Central memory CD4-positive, alpha-beta T cell (primary cell): ENCODE results near the gene ZNF138.
"Not testable (repeated sequence)": the region's sequence is repeated elsewhere in the genome, so short reads cannot be mapped to it uniquely, and the experiment has no call there.

Experiments used
- DNase-seq: peaks from one replicate; pipeline ENCODE4 v3.0.0; 2022
- total RNA-seq, 3 experiments: gene quantifications; one replicate each; lab custom pipeline; 2026; lab: John Stamatoyannopoulos, UW

Gene ZNF138
- 14.3 to 21.4 (median 15.4) reads per million in 3 experiments for total RNA-seq

DNA sequence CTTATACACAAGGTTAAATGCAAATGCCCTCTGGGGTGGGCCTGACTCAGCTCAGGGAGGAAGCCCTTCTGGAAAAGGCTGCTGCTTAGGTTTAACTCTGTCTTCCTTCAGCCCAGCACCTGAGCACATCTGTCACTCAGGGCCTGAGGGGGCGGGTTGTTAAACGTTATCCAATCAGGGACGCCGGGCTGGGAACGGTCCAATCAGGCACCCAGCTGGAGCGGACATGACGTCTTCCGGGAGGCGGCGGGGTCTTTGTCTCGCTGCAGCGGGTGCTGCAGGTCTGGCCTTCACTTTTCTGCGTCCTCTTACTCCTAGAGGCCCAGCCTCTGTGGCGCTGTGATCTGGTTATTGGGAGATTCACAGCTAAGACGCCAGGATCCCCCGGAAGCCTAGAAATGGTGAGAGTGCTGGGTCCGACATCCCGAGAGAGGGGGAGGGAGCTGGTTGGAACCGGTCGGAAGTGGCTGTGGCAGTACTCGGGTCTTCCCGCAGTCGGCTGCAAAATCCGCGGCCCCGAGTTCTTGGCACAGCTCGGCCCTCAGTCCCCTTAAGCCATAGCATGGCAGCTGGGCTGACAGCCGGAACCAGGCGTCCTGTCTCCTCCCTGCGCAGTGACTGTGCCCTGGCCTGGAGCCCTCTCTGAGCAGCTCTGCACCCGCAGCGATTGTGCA is at the start of gene ZNF138:
Gene ZNF138, plus strand, starts transcription at position 258 of the 674 bp plus-strand sequence. Its CDS starts 141 bp downstream, at position 399.
- peak; percentile 92 for DNase-seq

DNA sequence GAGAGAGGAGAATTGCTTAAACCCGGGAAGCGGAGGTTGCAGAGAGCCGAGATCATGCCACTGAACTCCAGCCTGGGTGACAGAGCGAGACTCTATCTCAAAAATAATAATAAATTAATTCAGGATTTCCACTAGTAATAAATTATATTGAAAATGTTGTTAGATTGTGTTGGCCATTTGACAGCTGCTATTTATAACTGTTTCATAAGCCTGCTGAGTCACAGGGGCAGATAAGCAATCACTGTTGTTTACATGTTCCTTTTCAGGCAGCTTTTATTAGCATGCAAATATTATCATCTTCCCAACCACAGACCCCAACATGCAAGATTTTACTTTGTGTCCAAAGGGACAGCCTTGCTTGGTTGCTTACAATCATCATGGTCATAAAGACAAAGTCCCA is 49.5 kb upstream of the ZNF138 start:
- DNase-seq: no peak

DNA sequence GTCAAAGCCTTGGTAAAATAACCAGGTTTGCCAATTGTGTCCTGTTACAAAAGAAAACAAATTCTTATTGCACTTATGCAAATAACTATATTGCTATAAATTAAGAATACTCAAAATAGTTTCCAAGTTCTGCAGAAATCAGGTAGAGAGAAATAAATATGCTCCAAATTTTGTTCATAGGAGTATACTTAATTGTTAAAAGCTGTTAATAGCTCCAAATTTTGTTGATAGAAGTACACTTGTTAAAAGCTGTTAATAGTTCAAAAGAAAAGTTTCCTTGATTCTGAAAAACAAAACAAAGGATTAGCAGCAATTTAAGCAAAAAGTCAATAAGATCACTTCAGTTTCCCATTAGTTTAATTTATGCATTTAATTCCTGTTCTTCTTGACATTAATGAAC is 46.4 kb upstream of the ZNF138 start:
- DNase-seq: no peak

DNA sequence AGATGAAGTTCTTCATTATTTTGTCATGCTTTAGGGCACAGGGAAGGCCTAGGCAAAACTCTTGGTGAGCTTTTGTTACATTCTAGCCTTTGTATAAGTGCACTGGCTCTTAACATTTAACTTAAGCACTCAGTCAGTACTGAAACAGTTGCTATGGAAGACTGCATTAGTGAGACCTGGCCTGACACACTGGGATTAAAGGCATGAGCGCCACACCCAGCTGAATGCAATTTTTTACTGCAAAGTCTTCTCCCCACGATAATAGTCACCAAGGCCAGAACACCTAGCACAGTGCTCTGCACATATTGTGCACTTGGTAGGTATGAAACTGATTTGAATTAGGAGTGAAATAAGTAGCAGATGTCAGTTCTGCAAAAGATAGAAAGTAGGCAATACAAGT is 41.2 kb upstream of the ZNF138 start:
- no peak for DNase-seq

DNA sequence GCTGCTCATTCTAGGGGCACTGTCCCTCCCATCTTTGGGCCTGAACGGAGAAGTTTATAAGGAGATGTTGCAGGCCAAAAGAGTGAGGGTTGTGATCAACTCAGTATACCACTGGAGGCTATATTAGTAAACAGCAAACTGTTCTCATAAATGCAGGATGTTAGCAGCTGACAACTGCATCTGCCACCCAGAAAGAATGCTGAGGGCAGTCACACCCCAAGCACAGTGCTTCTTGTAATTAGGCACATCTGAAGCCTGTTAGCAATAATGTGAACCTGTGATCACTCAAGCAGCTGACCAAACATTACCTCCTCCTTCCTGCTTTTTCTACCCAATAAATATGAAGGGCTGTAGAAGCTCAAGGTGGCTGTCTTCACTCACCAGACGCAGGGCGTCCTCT is 38.4 kb upstream of the ZNF138 start:
- DNase-seq: no peak

DNA sequence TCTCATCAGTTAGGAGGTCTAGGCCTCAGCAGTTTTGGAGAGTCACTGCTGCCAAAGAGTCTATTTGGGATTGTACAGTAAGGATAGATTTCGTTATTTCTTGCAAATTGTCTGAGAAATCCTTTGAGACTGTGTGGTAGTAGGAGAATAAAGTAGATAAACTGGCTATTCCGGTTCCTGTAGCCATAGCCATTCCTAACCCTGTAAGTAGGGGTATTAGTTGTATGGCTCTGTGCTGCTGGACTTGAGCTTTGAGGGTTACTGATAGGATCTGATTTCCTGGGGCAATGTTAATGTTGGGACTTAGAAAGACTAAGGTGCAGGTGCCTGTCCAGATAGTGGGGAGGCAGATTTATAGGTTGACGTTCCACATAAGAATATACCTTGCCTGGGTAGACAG is 36.1 kb upstream of the ZNF138 start:
- no peak for DNase-seq

DNA sequence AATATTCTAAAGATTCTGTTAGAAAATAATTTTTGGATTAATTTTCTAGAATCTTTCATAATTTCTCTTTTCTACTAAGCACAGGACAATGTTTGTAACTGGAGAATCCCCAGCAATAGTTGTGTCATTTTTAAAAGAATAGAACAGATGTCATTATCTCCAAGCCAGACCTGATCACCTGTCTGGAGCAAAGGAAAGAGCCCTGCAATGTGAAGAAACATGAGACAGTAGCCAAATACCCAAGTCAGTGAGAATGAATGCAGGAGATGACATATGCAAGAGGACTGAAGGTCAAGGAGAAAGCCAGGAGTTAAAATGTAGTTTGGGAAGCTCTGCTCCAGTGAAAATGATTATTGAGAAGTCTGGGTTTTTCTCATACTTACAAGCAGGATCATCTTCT is 25.4 kb upstream of the ZNF138 start:
- no peak for DNase-seq

DNA sequence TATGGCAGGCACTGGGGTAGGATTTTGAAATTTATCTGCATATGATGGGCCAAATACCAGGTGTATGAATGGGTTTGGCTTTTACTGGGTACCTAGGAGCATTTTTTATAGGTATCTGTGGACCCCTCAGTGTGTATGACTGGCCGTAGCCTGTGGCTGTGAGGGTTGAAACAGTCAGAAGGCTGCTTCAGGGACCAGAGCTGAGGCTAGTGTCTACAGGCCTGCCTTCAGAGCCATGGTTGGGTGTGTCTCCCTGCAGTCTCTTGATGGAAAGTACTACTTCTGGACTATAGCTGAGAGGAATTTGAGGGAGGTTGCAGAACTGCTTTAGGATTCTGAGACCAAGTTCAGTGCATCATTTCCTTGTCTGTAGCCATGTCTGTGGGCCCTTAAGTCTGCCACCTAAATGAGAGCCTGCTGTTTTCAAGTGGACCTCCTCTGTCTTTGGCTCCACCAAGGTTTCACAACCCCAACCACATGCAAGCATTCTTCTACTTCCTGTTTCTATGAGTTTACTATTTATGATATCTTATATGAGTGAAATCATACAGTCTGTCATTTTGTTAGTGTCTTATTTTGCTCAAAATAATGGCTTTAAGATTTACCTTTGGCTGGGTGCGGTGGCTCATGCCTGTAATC is 19.9 kb upstream of the ZNF138 start:
- no peak for DNase-seq

DNA sequence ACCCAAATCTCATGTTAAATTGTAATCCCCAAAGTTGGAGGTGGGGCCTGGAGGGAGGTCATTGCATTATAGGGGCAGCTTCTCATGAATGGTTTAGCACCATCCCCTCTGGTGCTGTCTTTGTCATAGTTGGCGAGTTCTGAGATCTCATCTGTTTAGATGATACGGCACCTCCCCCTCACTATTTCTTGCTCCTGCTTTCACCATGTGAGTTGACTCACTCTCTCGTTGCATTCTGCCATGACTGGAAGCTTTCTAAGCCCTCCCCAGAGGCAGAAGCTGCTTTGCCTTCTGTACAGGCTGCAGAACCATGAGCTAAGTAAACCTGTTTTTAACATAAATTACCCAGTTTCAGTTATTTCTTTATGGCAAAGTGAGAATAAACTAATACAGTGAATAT is 18.9 kb upstream of the ZNF138 start:
- no peak for DNase-seq

DNA sequence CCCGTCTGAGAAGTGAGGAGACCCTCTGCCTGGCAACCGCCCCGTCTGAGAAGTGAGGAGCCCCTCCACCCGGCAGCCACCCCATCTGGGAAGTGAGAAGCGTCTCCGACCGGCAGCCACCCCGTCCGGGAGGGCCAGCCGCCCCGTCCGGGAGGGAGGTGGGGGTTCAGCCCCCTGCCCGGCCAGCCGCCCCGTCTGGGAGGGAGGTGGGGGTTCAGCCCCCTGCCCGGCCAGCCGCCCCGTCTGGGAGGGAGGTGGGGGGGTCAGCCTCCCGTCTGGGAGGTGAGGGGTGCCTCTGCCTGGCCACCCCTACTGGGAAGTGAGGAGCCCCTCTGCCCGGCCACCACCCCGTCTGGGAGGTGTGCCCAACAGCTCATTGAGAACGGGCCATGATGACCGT is 9.4 kb upstream of the ZNF138 start:
- DNase-seq: not testable (repeated sequence)

DNA sequence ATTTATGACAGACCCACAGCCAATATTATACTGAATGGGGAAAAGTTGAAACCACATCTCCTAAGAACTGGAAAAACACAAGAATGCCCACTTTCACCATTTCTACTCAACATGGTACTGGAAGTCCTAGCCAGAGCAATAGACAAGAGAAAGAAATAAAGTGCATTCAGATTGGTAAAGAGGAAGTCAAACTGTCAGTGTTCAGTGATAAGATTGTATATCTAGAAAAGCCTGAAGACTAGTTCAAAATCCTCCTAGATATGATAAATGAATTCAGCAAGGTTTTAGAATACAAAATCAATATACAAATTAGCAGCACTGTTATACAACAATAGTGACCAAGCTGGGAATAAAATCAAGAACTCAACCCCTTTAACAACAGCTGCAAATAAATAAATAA is 6.9 kb upstream of the ZNF138 start:
- DNase-seq: no peak

DNA sequence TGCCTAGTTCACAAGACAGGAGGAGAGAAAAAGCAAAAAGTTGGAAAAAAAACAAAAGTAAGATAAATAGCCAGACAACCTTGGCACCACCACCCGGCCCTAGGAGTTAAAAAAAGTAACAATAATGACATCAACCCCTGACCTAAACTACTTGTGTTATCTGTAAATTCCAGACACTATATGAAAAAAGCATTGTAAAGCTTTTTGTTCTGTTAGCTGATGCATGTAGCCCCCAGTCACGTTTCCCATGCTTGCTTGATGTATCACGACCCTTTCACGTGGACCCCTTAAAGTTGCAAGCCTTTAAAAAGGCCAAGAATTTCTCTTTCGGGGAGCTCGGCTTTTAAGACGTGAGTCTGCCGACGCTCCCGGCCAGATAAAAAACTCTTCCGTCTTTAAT is 5.0 kb upstream of the ZNF138 start:
- DNase-seq: not testable (repeated sequence)

DNA sequence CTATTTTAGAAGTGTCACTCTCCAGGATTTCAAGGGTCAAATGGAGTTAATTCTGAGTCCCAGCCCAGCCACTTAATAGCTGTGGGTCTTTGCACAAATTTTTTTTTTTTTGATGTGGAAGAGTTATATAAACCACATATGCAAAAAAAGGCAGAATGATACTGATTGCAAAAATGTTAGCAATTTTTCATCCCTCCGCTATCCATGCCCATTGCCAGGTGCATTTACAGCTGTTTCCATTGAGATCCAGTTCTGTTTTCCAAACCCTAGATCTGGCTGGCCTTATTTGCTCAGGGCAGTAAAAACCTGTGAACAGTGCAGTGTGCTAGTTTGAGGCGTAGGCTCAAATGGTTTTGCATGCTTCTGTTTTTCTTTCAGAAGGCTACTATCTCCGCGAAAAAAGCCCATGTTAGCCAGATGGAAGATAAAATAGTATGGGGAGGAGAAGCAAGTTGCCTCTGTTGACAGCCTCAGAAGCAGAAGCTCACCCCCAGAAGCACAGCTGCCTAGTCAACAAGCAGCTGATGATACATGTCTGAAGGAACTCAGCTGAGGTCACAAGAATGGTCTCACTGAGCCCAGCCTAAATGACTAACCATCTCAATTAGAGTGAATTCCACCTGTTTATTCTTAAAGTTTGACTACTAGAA is 997 bp upstream of the ZNF138 start:
- DNase-seq: no peak

DNA sequence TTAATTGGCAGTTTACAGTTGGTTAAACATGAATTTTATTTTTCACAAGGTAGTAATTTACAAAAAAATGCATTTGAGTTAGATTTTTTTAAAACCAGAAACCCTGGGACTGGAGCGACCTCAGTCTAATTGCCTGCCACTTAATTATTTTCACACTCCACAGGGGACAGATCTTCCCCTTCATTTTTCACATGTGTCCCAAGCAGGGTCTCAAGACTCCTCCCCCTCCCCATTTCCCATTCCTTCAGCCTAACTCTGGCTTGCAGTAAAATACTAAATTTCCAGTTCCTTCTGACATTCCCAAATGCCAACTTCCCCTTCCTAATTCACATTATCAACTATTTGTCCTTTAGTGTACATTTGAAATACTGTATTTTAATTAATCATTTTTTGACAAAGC is 948 bp downstream of the ZNF138 start:
- no peak for DNase-seq

DNA sequence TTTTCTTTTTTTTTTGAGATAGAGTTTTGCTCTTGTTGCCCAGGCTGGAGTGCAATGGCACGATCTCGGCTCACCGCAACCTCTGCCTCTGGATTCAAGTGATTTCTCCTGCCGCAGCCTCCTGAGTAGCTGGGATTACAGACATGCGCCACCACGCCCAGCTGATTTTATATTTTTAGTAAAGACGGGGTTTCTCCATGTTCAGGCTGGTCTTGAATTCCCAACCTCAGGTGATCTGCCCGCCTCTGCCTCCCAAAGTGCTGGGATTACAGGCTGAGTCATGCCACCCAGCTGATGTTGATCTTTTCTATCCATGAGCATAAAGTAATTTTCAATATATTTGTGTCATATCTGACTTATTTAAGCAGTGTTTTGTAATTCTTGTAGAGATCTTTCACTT is 4.9 kb downstream of the ZNF138 start:
- not testable (repeated sequence) for DNase-seq

DNA sequence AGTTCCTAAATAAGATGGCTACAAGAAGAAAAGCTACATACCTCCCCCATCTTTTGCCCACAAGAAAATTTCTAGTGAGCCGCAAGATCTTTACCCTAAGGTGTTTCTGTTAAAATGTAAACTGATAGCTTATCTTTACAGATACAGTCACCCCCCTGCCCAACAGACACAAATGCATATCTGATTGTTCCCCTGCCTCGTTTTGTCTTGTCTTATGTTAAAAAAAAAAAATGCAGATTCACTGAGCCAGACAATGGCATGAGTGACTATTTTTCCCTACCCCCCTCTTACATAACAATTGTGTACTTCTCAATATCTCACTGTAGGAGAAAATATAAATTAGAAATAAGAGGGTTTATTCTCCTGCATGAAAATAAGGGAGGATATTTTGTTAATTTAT is 8.5 kb downstream of the ZNF138 start:
- no peak for DNase-seq

DNA sequence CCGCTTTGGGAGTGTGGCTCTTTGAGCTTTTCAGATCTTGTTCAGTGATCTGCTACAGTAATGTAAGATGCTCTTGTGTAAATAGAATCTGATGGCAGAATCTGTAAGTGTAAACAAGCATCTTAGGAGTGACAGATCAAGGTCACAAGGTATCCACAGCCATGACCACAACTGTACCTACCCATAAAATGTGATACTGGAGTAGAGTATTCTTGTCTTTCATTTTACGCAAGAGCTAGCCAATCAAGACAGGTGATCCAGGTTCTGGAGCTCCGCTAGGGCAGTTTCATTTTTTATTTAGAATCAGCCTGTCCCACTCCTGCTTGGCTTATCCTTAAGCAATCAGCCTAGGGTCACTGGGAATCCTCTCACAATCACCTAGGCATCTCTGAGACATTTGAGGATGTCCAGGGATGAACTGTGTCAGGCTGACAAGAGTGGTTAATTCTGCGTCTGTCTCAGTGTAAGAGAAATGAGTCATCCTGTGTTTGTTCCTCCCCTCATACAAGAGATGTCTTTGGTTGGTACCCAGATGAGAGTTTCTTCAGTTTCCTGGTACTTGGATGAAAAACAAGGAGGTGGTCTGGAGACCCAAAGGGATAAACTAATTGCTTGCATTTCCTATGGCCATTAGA is 13.6 kb downstream of the ZNF138 start:
- no peak for DNase-seq

DNA sequence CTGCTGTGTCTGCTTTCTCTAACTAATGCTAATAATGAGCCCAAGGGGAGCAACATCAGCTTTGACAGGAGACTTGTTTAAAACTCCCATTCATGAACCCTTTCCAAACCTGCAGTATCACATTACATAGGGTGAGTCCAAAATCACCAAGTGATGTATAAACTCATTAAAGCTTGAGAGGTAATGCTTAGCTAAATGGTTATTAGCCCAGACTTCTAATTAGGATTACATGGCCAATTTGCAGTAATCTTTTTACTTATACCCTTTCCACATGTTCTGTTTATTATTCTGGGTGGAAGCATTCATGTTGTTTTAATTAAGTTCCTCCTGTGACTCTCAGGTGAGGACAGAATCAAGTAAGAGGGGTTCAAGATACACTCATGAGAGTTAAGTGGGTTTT is 17.5 kb downstream of the ZNF138 start:
- no peak for DNase-seq

DNA sequence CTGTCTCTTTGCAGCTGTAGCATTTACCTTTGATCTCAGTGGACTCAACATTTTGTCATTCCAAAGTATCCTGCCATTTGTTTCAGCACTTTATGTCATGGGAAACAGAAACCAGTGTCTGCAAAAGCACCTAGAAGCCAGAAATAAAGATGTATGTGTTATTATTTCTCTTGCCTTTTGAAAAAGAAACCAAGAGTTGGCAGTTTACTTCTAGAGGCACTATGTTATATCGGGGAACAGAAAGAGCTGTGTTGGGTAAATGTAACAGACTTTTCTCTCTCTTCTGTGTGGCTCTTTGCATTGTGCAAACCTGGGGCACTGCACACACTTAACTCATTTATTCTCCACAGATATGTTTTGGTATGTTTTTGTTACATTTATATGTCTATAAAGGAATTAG is 36.7 kb downstream of the ZNF138 start:
- DNase-seq: no peak

DNA sequence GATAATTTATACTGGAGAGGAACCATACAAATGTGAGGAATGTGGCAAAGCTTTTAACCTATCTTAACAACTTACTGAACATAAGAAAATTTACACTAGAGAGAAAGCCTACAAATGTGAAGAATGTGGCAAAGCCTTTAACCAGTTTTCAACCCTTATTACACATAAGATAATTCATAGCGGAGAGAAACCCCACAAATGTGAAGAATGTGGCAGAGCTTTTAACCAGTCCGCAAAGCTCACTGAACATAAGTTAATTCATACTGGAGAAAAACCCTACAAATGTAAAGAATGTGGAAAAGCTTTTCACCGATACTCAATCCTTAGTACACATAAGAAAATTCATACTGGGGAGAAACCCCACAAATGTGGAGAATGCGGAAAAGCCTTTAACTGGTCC is 37.9 kb downstream of the ZNF138 start:
- no peak for DNase-seq

DNA sequence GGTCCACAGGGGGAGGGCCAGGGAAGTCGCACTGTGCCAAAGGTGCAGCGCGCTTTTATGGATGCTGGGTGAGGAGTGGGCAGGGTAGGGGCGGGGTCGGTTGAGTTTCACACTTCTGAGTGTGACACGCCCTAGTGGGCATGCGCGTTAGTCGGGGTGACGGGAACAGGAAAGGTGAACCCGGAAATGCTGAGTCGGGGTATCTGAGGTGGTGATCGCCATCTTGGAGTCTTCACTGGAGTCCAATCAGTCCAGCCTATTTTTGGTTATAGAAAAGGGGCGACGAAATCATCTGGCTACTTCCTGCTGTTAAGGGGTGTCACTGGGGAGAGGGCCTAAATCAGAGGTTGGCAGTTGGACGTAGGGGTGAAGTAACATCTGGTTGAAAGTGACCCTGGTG is 40.8 kb downstream of the ZNF138 start:
- no peak for DNase-seq

DNA sequence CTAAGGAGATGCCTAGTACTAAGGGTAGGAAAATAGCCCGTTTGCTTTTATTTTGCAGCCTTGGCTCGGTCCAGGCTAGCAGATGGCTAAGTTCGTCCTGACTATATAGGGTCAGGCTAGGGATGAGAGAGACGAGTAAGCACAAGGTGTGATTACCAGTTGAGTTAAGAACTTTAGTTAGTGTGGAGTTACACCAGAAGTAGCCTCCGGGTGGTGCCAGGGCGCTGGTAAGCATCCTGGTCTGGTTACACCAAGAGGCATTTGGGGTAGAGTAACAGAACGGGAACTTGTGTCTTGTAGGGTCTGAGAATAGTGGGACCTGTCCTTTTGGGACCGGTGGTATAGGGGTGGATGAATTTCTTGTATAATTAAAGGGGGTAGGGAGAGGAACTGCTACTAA is 41.6 kb downstream of the ZNF138 start:
- not testable (repeated sequence) for DNase-seq

DNA sequence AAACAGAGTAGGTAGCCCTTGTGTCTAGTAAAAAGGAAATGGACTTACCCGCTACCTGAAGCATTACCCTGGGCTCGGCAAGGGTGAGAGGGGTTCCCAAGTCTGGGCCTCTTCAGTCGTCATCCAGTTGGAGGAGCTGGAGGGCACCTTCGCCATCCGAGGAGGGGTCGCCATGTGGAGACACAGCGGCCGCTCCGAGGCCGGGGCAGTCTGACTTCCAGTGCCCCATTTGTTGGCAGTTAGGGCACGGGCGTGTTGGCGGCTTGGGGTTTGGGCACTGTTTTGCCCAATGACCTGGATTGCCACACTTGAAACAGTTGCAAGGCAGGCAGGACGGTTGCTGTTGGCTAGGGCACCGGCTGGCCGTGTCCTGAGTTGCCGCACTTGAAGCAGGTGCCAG is 43.8 kb downstream of the ZNF138 start:
- DNase-seq: not testable (repeated sequence)

DNA sequence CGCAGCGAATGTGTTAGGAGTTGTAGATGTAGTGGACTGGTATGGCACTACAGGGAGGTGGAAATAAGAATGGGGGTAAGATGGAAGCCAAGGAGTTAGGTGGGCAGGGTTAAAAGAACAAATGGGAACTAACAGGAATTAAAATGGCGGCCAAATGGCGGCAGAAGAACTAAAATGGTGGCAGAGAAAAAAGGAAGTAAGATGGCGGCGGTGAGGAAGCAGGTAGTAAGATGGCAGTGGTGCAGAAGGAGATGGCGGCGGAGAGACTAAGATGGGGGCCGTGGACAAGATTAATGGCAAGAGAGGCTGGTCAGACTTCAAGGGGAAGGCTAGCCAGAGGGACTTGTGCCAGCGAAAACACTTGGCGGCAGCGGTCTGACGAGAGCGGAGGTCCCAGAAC is 44.5 kb downstream of the ZNF138 start:
- no peak for DNase-seq
